Measurements from ENCODE around the gene HEMK1.

Gene HEMK1

DNA sequence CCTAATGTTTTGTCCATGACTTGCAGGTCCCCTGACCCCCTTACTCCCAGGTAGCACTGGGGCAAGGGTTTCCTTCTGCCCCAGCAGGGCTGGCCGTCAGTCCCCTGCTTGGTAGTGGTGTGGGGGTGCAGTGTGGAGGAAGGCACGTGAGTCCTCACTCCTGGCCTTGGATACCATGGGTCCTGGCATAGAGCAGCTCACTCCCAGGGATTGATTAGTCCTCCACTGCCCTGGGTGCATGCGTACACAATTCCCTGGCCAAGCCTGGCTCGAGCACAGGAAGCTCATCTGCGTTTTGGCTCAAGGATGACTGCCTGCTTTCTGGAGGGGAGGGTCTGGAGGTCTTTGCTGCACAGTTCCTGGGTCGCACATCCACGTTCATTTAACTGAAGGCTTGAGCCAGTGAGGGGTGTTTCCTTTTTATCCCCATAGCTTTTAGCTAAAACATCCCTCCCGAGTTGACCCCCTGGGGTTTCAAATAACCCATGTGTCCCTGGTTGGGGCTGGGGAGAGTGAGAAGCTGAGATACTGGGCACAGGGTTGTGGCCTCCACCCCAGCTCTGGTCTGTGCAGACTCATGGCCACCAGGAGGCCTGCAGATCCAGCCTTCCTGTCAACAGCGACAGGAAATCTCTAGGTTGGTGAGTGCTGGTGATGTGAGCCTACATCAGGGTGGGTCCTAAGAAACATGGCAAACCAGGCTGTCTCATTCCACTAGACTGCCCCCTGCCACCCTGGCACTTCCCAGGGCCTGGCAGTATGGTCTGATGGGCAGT is 11.5 kb downstream of the HEMK1 start:
- H3K4me3 ChIP-seq (ENCODE audit: low read depth, low read length), result no peak overlapping the region
- no peaks in the 10 kb centered on the region for H3K27me3 ChIP-seq (ENCODE audit: insufficient read depth, low read length)
- H3K4me1 ChIP-seq (ENCODE audit: control insufficient read depth, insufficient read depth, low read length, unreplicated experiment), result peaks cover 10% of the 10 kb centered on the region
- no peak overlapping the region for H3K27ac ChIP-seq (ENCODE audit: low read depth, low read length)
- no peak overlapping the region for H2AFZ ChIP-seq (ENCODE audit: low read length, unreplicated experiment)
- H3K79me2 ChIP-seq (ENCODE audit: control insufficient read depth, insufficient read depth, low read length, unreplicated experiment), result no peaks in the 10 kb centered on the region
- H3K36me3 ChIP-seq (ENCODE audit: insufficient read depth, low read length), result peaks cover 3% of the 10 kb centered on the region; the same call in 1 of the 2 replicates

DNA sequence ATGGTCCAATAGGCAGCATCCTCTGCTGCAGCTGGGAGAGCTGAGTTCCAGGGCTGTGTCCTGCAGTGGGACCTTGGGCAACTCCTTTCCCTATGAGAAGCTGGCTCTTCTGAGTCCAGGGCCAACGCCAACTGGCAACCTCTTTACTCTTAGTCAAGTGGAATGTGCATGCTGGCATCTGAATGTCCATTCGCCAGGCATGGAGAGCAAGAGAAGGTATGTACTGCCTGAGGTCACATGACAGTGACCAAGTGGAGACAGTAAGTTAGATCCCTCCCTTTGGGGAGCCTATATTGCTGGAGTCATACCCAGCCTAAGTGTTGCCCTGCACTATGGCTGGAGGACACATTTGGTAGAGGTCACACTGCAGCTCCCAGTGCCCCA is 12.1 kb downstream of the HEMK1 start:
- Histone ChIP-seq H3K79me2 (ENCODE audit: control insufficient read depth, insufficient read depth, low read length, unreplicated experiment) (no peaks in the 10 kb centered on the region), H3K36me3 (ENCODE audit: insufficient read depth, low read length) (peaks cover 3% of the 10 kb centered on the region; the same call in 1 of the 2 replicates), H3K4me1 (ENCODE audit: control insufficient read depth, insufficient read depth, low read length, unreplicated experiment) (peaks cover 10% of the 10 kb centered on the region), H3K4me3 (ENCODE audit: low read depth, low read length) (no peak overlapping the region), H3K27ac (ENCODE audit: low read depth, low read length) (no peak overlapping the region), H2AFZ (ENCODE audit: low read length, unreplicated experiment) (no peak overlapping the region), H3K27me3 (ENCODE audit: insufficient read depth, low read length) (no peaks in the 10 kb centered on the region)

DNA sequence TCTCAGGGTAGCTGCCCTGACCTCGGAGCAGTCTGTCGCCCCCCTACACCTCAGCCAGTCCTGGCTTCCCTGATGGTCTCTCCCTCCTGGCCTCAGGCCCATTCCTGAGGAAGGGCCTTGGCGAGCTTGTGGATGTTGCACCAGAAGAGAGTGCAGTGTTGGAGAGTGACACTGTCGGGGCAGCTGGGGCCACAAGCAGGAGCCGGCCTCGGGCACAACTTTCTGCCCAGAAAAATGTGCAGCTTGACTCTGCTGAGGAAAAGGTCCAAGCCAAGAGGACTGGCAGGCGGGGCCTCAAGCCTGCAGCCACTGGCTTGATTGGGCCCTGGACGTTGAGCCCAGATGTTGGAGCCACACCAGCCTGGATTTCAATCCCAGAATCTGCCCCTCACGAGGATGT is 12.8 kb downstream of the HEMK1 start:
- Histone ChIP-seq H3K27me3 (ENCODE audit: insufficient read depth, low read length) (no peaks in the 10 kb centered on the region), H3K4me3 (ENCODE audit: low read depth, low read length) (no peak overlapping the region), H3K36me3 (ENCODE audit: insufficient read depth, low read length) (peaks cover 3% of the 10 kb centered on the region; the same call in 1 of the 2 replicates), H3K27ac (ENCODE audit: low read depth, low read length) (no peak overlapping the region), H2AFZ (ENCODE audit: low read length, unreplicated experiment) (no peak overlapping the region), H3K4me1 (ENCODE audit: control insufficient read depth, insufficient read depth, low read length, unreplicated experiment) (peaks cover 10% of the 10 kb centered on the region), H3K79me2 (ENCODE audit: control insufficient read depth, insufficient read depth, low read length, unreplicated experiment) (no peaks in the 10 kb centered on the region)

DNA sequence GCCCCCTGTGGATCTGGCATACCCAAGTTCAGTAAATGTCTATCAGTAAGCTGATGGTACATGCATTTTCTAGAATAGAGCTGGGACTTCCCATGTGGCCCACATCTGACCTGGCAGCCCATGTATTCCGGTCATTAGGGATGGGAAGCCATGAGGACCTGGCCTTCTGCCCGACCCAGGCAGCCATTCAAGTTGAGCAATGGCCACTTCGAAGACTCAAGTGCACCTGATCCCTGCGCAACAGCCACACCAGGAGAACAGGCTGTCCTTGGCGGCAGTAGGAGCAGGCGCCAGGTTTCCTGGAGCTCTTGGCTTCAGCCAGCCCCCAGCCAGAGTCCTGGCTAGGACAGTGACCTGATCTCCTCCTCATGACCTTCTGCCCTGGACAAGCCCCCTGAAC is 14.6 kb downstream of the HEMK1 start:
- Histone ChIP-seq H3K4me3 (ENCODE audit: low read depth, low read length) (no peak overlapping the region), H3K79me2 (ENCODE audit: control insufficient read depth, insufficient read depth, low read length, unreplicated experiment) (no peaks in the 10 kb centered on the region), H3K27me3 (ENCODE audit: insufficient read depth, low read length) (no peaks in the 10 kb centered on the region), H3K4me1 (ENCODE audit: control insufficient read depth, insufficient read depth, low read length, unreplicated experiment) (peaks cover 18% of the 10 kb centered on the region), H3K36me3 (ENCODE audit: insufficient read depth, low read length) (peaks cover 3% of the 10 kb centered on the region; the same call in 1 of the 2 replicates), H2AFZ (ENCODE audit: low read length, unreplicated experiment) (no peak overlapping the region), H3K27ac (ENCODE audit: low read depth, low read length) (no peak overlapping the region)

DNA sequence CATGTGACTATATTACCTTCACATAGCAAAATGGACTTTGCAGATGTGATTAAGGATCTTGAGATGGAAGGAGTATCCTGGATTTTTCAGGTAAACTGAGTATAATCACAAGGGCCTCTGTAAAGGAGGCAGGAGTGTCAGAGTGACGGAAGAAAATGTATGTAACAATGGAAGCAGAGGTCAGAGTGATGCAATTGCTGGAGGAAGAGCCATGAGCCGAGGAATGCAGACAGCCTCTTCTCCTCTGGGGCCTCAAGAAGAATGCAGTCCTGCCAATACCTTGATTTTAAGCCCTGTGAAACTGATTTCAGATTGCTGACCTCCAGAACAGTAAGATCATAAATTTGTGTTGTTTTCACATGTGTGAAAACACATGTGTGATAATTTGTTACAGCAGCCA is 15.1 kb downstream of the HEMK1 start:
- Histone ChIP-seq H3K27ac (ENCODE audit: low read depth, low read length) (no peak overlapping the region), H3K36me3 (ENCODE audit: insufficient read depth, low read length) (peaks cover 3% of the 10 kb centered on the region; the same call in 1 of the 2 replicates)

DNA sequence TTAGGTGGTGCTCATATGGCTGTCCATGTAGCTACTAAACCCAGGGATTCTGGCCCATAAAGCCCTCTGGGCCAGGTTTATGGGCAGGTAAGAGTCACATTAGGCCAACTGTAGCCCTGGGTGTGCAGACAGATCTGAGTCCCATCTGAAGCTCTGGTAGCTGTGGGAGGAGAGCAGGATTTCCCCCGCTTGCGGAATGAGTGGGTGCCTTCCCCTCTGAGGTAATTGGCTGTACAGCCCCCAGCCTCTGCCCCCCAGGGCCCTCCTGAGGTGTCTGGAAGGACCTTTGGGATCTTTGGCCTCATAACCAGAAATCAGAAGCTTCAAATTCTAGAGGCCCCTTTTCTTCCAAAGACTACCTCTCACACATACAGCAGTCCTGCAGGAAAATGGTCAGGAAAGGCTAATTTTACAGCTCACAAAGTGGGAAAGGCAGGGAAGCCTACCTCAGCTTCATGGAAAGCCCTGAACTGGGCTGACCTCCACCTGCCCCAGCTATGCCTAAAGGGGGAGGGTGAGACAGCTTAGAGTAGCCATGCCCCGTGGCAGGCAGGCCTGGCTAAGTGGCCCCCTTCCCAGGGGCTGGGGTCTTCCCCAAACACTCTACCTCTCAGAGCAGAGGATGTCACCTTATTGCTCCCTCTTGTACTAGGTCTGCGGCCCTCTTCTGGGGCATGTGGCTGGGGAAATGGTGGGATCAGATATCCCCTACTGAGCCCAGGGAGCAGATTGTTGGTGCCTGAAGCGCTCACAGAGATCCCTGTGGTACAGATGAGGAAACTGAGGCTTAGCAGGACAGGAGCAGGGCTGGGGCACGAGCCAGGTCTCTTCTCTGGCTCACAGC is 16.8 kb downstream of the HEMK1 start:
- H3K36me3 ChIP-seq (ENCODE audit: insufficient read depth, low read length), result peaks cover 3% of the 10 kb centered on the region; the same call in 1 of the 2 replicates
- H3K27me3 ChIP-seq (ENCODE audit: insufficient read depth, low read length), result no peaks in the 10 kb centered on the region
- H2AFZ ChIP-seq (ENCODE audit: low read length, unreplicated experiment), result no peak overlapping the region
- no peaks in the 10 kb centered on the region for H3K79me2 ChIP-seq (ENCODE audit: control insufficient read depth, insufficient read depth, low read length, unreplicated experiment)
- H3K4me3 ChIP-seq (ENCODE audit: low read depth, low read length), result no peak overlapping the region
- peaks cover 33% of the 10 kb centered on the region for H3K4me1 ChIP-seq (ENCODE audit: control insufficient read depth, insufficient read depth, low read length, unreplicated experiment)
- H3K27ac ChIP-seq (ENCODE audit: low read depth, low read length), result no peak overlapping the region

More for the DNA sequence above, 15.1 kb downstream of the HEMK1 start:
- Histone ChIP-seq H3K4me3 (ENCODE audit: low read depth, low read length) (no peak overlapping the region), H3K27me3 (ENCODE audit: insufficient read depth, low read length) (no peaks in the 10 kb centered on the region), H2AFZ (ENCODE audit: low read length, unreplicated experiment) (no peak overlapping the region), H3K4me1 (ENCODE audit: control insufficient read depth, insufficient read depth, low read length, unreplicated experiment) (peaks cover 22% of the 10 kb centered on the region), H3K79me2 (ENCODE audit: control insufficient read depth, insufficient read depth, low read length, unreplicated experiment) (no peaks in the 10 kb centered on the region)

DNA sequence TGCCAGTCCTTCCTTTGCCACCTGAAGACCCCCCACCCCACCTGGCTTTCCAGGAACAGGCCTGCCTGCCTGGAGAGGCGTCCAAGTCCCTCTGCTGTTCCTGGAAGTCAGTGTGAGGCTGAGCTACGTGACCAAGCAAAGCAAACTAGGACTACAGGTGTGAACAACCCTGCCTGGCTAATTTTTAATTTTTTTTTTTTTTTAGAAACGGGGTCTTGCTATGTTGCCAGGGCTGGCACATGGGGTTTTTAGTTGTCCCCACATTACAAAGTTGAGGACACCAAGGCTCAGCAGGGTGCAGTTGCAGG is 17.4 kb downstream of the HEMK1 start:
- H3K4me3 ChIP-seq (ENCODE audit: low read depth, low read length), result no peak overlapping the region
- H3K4me1 ChIP-seq (ENCODE audit: control insufficient read depth, insufficient read depth, low read length, unreplicated experiment), result peaks cover 38% of the 10 kb centered on the region
- H3K27ac ChIP-seq (ENCODE audit: low read depth, low read length), result no peak overlapping the region
- H3K27me3 ChIP-seq (ENCODE audit: insufficient read depth, low read length), result no peaks in the 10 kb centered on the region
- H3K36me3 ChIP-seq (ENCODE audit: insufficient read depth, low read length), result peaks cover 3% of the 10 kb centered on the region; the same call in 1 of the 2 replicates
- H2AFZ ChIP-seq (ENCODE audit: low read length, unreplicated experiment), result no peak overlapping the region
- no peaks in the 10 kb centered on the region for H3K79me2 ChIP-seq (ENCODE audit: control insufficient read depth, insufficient read depth, low read length, unreplicated experiment)

DNA sequence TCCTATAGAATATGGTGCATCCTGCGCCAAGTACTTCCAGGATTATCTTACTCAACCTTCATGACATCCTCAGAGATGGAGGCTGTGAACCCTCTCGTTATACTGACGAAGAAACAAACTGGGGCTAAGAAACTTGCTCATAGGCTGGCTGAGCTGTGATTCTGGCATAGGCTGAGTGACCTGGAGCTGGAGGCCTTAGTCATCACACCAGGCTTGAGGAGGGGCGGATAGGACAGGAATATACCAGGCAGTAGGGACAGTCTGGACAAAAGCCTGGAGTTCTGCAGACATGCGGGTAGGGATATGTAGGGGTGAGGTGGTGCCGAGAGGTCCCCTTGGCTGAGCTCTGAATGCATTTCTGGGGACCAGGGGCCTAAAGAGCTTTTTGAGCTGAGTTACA is 18.1 kb downstream of the HEMK1 start:
- Histone ChIP-seq H3K36me3 (ENCODE audit: insufficient read depth, low read length) (peaks cover 3% of the 10 kb centered on the region; the same call in 1 of the 2 replicates), H3K4me3 (ENCODE audit: low read depth, low read length) (no peak overlapping the region), H3K4me1 (ENCODE audit: control insufficient read depth, insufficient read depth, low read length, unreplicated experiment) (peaks cover 42% of the 10 kb centered on the region), H3K27ac (ENCODE audit: low read depth, low read length) (no peak overlapping the region), H3K79me2 (ENCODE audit: control insufficient read depth, insufficient read depth, low read length, unreplicated experiment) (no peaks in the 10 kb centered on the region), H3K27me3 (ENCODE audit: insufficient read depth, low read length) (no peaks in the 10 kb centered on the region), H2AFZ (ENCODE audit: low read length, unreplicated experiment) (no peak overlapping the region)

DNA sequence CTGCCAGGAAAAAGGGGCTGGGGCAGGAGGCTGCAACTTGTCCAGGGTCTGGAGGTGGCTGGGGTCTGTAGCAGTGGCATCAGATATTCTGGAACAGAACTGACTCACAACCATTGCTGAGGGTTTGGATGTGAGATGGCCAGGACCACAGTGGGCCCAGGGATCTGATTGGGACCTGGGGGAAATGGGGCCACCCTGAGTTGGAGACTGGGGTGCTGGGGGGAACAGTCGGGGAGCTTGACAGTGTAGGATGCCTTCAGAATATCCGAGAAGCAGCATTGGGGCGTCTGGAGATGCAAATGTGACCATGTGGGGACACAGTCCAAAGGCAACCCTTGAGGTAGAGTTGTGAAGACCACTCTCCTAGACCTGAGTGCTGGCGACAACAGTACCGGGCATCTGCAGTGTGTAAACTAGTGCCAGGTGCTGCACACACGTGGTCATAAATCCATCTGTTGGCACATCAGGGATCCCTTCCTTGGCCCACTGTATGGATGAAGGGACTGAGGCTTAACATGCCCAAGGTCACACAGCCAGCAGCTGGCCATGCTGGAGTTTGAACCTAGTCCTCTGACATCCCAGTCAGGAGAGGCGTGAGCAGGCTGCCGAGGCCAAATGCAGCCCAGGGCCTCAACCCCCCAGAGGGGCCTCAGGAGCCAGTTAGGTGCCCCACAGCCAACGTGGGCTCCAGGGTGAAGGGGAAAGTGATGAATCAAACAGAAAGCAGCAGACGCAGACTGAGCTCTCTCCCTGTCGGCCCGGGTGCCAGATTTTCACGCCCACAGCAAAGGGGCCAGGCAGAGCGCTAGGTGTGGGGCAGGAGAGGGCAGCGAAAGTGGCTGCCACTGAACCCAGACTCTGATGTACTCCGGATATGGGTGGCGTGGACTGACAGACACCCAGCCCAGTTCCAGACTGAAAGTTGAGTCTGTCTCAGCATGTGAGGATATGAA is 18.8 kb downstream of the HEMK1 start:
- no peak overlapping the region for H3K4me3 ChIP-seq (ENCODE audit: low read depth, low read length)
- no peak overlapping the region for H3K27ac ChIP-seq (ENCODE audit: low read depth, low read length)
- H2AFZ ChIP-seq (ENCODE audit: low read length, unreplicated experiment), result no peak overlapping the region
- H3K36me3 ChIP-seq (ENCODE audit: insufficient read depth, low read length), result peaks cover 3% of the 10 kb centered on the region; the same call in 1 of the 2 replicates
- no peaks in the 10 kb centered on the region for H3K79me2 ChIP-seq (ENCODE audit: control insufficient read depth, insufficient read depth, low read length, unreplicated experiment)
- H3K4me1 ChIP-seq (ENCODE audit: control insufficient read depth, insufficient read depth, low read length, unreplicated experiment), result peaks cover 47% of the 10 kb centered on the region
- H3K27me3 ChIP-seq (ENCODE audit: insufficient read depth, low read length), result no peaks in the 10 kb centered on the region

DNA sequence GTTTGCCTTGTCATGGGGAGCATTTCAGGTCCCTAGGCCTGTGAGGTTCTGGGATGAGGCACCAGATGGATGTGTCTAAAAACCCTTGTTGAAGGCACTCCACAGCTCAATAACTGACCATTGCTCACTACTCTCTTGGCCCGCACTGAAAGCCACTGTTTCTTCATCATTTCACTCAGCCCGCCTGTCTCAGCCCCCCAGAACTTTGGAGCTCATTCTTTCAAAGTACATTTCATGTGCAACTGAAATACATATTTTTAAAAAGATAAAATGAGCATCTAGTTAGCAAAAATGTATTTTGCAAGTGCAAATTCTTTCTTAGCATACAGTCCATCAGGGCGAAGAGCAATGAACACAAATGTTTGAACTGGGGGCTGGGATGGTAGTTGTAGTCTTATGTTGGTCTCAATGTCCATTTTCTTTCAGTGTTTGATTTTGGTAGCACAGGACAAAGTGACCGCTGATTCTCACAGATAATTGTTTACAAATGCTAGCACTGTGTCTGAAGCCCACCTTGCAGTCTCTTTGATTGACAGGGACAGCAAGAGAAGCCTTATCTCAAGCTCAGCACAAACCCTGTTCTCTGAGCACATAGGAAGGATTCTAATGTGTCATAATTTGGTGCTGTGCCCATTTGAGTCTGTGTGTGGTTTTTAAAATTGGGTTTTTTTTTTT is 19.6 kb downstream of the HEMK1 start:
- Histone ChIP-seq H3K27ac (ENCODE audit: low read depth, low read length) (no peak overlapping the region), H3K27me3 (ENCODE audit: insufficient read depth, low read length) (no peaks in the 10 kb centered on the region), H3K79me2 (ENCODE audit: control insufficient read depth, insufficient read depth, low read length, unreplicated experiment) (no peaks in the 10 kb centered on the region), H2AFZ (ENCODE audit: low read length, unreplicated experiment) (no peak overlapping the region), H3K4me1 (ENCODE audit: control insufficient read depth, insufficient read depth, low read length, unreplicated experiment) (peaks cover 47% of the 10 kb centered on the region), H3K36me3 (ENCODE audit: insufficient read depth, low read length) (peaks cover 3% of the 10 kb centered on the region; the same call in 1 of the 2 replicates), H3K4me3 (ENCODE audit: low read depth, low read length) (no peak overlapping the region)

All from ACC112 (cell line).